Activated naive CD8-positive, alpha-beta T cell treated with anti-CD3 and anti-CD28 coated beads for 36 hours (primary cell): Measurements from ENCODE around the gene ADGRF3. TPM values are rescaled to one million over a fixed set of nuclear protein-coding genes. Genes with fewer than 3 reads are reported as not detected.

ENCODE experiments used
- total RNA-seq, 2 experiments: library from RNA; stranded (reverse); gene quantifications; one replicate each; pipeline ENCODE4 v1.2.3, GENCODE V29; 2021

ADGRF3 gene
- total RNA-seq, 2 experiments from 2014 or later = 4.4 to 5.2 TPM

Other genes starting within 250 kb of the ADGRF3 start
- gene GAREM2, start 173.7 kb downstream of the ADGRF3 start, total RNA-seq = 1 to 10 TPM; 2.1 to 2.7 TPM
- gene HADHA, start 102.2 kb downstream of the ADGRF3 start, total RNA-seq = 100 to 1,000 TPM; 119 to 120 TPM
- gene HADHB, start 101.8 kb downstream of the ADGRF3 start, total RNA-seq = 10 to 100 TPM; 70.2 to 73.2 TPM
- 10 to 100 TPM; 59.0 to 60.6 TPM for gene SELENOI, start 646 bp downstream of the ADGRF3 start, total RNA-seq
- not detected for gene DRC1, start 55.1 kb upstream of the ADGRF3 start, total RNA-seq
- 1 to 10 TPM in 1 of 2 experiments, under 1 TPM in 1; 0.74 to 1.1 TPM for gene OTOF, start 131.3 kb upstream of the ADGRF3 start, total RNA-seq